GM12875 (cell line): ENCODE measurements around the gene TOPBP1.
"Not testable (repeated sequence)": the region's sequence is repeated elsewhere in the genome, so short reads cannot be mapped to it uniquely, and the experiment has no call there.

Source experiments
- H3K4me3 ChIP-seq: one replicate; pipeline ENCODE4 v1.5.1; 2011; ENCODE audit warnings: low read depth, low read length, control low read depth
- CTCF ChIP-seq: IDR thresholded peaks from 2 replicates; pipeline ENCODE4 v1.5.1; 2011; ENCODE audit warnings: low read depth, mild to moderate bottlenecking, control low read depth, inconsistent platforms, low read length, moderate library complexity, borderline replicate concordance; ENCODE audit not compliant: insufficient read depth

TOPBP1 gene

GRCh38 chr3:133673746-133674145 is 12.0 kb upstream of the TOPBP1 start:
- no peak overlapping the region for H3K4me3 ChIP-seq

GRCh38 chr3:133672461-133672860 is 10.7 kb upstream of the TOPBP1 start:
- H3K4me3 ChIP-seq: no peak overlapping the region
- TF ChIP-seq CTCF: no peak

More at GRCh38 chr3:133673746-133674145, 12.0 kb upstream of the TOPBP1 start:
- TF ChIP-seq CTCF: no peak

GRCh38 chr3:133670525-133670995 is 8.8 kb upstream of the TOPBP1 start:
- TF ChIP-seq CTCF: no peak
- H3K4me3 ChIP-seq: no peak overlapping the region

GRCh38 chr3:133669949-133670524 is 8.3 kb upstream of the TOPBP1 start:
- no peak overlapping the region for H3K4me3 ChIP-seq
- TF ChIP-seq CTCF: no peak

- H3K4me3 ChIP-seq: no peak overlapping the region
- TF ChIP-seq CTCF: no peak
Observed at GRCh38 chr3:133667118-133667517, 5.4 kb upstream of the TOPBP1 start.

- H3K4me3 ChIP-seq: not testable (repeated sequence)
Observed at GRCh38 chr3:133665188-133665587, 3.4 kb upstream of the TOPBP1 start.

- no peak overlapping the region for H3K4me3 ChIP-seq
- peak; percentile 72 for TF ChIP-seq CTCF
Observed at GRCh38 chr3:133663569-133664313, 2.0 kb upstream of the TOPBP1 start.
